KMS-11 (cell line): ENCODE results near the gene DPP7.

Experiments
- H2AFZ ChIP-seq: fragments of 200-600 bp; sonication (generic); 2 replicates; pipeline ENCODE4 v1.6.1; 2016; ENCODE audit warnings: antibody characterized with exemption, mixed run types, low read depth
- H3K27ac ChIP-seq: fragments of 200-600 bp; sonication (generic); 2 replicates; pipeline ENCODE4 v1.6.1; 2016; ENCODE audit warnings: mild to moderate bottlenecking, mixed run types
- H3K27me3 ChIP-seq: fragments of 200-600 bp; sonication (generic); 2 replicates; pipeline ENCODE4 v1.6.1; 2017; ENCODE audit warnings: mild to moderate bottlenecking, low read depth, mixed run types, moderate library complexity; ENCODE audit not compliant: insufficient read depth
- H3K36me3 ChIP-seq: fragments of 200-600 bp; sonication (generic); 2 replicates; pipeline ENCODE4 v1.6.1; 2017; ENCODE audit warnings: mild to moderate bottlenecking, mixed run types; ENCODE audit not compliant: insufficient read depth
- H3K4me1 ChIP-seq: fragments of 200-600 bp; sonication (generic); 2 replicates; pipeline ENCODE4 v1.6.1; 2016; ENCODE audit warnings: mild to moderate bottlenecking, low read depth, mixed run types; ENCODE audit not compliant: poor library complexity, severe bottlenecking
- H3K4me2 ChIP-seq: fragments of 200-600 bp; sonication (generic); 2 replicates; pipeline ENCODE4 v1.7.0; 2016; ENCODE audit warnings: mild to moderate bottlenecking, mixed run types
- H3K4me3 ChIP-seq: fragments of 200-600 bp; sonication (generic); IDR thresholded peaks from 2 replicates; pipeline ENCODE4 v1.6.1; 2017; ENCODE audit warnings: low read depth, low read length, mixed read lengths; ENCODE audit not compliant: insufficient read depth
- H3K79me2 ChIP-seq: fragments of 200-600 bp; sonication (generic); 2 replicates; pipeline ENCODE4 v1.6.1; 2016; ENCODE audit warnings: low read depth, mixed run types; ENCODE audit not compliant: insufficient read depth
- H3K9ac ChIP-seq: fragments of 200-600 bp; sonication (generic); 2 replicates; pipeline ENCODE4 v1.6.1; 2016; ENCODE audit warnings: mild to moderate bottlenecking, mixed run types
- H4K20me1 ChIP-seq: fragments of 200-600 bp; sonication (generic); 2 replicates; pipeline ENCODE4 v1.6.1; 2016; ENCODE audit warnings: mild to moderate bottlenecking, mixed run types; ENCODE audit not compliant: insufficient read depth
- TF ChIP-seq, protein P1 (sequence below): fragments of 200-600 bp; sonication (generic); conservative IDR thresholded peaks from 2 replicates; pipeline ENCODE4 v1.6.1; 2017; ENCODE audit warnings: low read depth, mild to moderate bottlenecking, antibody characterized with exemption, low read length, moderate library complexity, mixed read lengths

Gene DPP7

GRCh38 chr9:137161558-137162486, 47.3 kb upstream of the DPP7 start:
- Histone ChIP-seq H3K27ac (no peak overlapping the region), H2AFZ (no peak overlapping the region), H3K9ac (no peak overlapping the region), H3K4me1 (peaks cover 47% of the 10 kb centered on the region), H3K4me2 (no peak overlapping the region), H3K27me3 (peaks cover 38% of the 10 kb centered on the region), H3K79me2 (no peaks in the 10 kb centered on the region), H3K4me3 (no peak overlapping the region), H4K20me1 (no peaks in the 10 kb centered on the region), H3K36me3 (no peaks in the 10 kb centered on the region)
- TF ChIP-seq, protein P1, sequence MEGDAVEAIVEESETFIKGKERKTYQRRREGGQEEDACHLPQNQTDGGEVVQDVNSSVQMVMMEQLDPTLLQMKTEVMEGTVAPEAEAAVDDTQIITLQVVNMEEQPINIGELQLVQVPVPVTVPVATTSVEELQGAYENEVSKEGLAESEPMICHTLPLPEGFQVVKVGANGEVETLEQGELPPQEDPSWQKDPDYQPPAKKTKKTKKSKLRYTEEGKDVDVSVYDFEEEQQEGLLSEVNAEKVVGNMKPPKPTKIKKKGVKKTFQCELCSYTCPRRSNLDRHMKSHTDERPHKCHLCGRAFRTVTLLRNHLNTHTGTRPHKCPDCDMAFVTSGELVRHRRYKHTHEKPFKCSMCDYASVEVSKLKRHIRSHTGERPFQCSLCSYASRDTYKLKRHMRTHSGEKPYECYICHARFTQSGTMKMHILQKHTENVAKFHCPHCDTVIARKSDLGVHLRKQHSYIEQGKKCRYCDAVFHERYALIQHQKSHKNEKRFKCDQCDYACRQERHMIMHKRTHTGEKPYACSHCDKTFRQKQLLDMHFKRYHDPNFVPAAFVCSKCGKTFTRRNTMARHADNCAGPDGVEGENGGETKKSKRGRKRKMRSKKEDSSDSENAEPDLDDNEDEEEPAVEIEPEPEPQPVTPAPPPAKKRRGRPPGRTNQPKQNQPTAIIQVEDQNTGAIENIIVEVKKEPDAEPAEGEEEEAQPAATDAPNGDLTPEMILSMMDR = no peak

- Histone ChIP-seq H3K4me3 (no peak overlapping the region), H3K27ac (no peak overlapping the region), H2AFZ (no peak overlapping the region), H3K9ac (no peak overlapping the region), H3K4me2 (no peak overlapping the region), H3K27me3 (peaks cover 29% of the 10 kb centered on the region), H3K36me3 (no peaks in the 10 kb centered on the region), H3K4me1 (peaks cover 40% of the 10 kb centered on the region), H4K20me1 (no peaks in the 10 kb centered on the region), H3K79me2 (no peaks in the 10 kb centered on the region)
- TF ChIP-seq, protein P1 = no peak
These were observed 46.4 kb upstream of the DPP7 start for GRCh38 chr9:137160716-137161557.

GRCh38 chr9:137160054-137160425, 45.5 kb upstream of the DPP7 start:
- Histone ChIP-seq H4K20me1 (no peaks in the 10 kb centered on the region), H3K9ac (no peak overlapping the region), H3K79me2 (no peaks in the 10 kb centered on the region), H2AFZ (no peak overlapping the region), H3K4me2 (peak overlapping the region; percentile 63; the same call in 1 of the 2 replicates), H3K27ac (no peak overlapping the region), H3K27me3 (peaks cover 20% of the 10 kb centered on the region), H3K36me3 (no peaks in the 10 kb centered on the region), H3K4me3 (no peak overlapping the region), H3K4me1 (peaks cover 40% of the 10 kb centered on the region)
- TF ChIP-seq, protein P1 = no peak

DNA sequence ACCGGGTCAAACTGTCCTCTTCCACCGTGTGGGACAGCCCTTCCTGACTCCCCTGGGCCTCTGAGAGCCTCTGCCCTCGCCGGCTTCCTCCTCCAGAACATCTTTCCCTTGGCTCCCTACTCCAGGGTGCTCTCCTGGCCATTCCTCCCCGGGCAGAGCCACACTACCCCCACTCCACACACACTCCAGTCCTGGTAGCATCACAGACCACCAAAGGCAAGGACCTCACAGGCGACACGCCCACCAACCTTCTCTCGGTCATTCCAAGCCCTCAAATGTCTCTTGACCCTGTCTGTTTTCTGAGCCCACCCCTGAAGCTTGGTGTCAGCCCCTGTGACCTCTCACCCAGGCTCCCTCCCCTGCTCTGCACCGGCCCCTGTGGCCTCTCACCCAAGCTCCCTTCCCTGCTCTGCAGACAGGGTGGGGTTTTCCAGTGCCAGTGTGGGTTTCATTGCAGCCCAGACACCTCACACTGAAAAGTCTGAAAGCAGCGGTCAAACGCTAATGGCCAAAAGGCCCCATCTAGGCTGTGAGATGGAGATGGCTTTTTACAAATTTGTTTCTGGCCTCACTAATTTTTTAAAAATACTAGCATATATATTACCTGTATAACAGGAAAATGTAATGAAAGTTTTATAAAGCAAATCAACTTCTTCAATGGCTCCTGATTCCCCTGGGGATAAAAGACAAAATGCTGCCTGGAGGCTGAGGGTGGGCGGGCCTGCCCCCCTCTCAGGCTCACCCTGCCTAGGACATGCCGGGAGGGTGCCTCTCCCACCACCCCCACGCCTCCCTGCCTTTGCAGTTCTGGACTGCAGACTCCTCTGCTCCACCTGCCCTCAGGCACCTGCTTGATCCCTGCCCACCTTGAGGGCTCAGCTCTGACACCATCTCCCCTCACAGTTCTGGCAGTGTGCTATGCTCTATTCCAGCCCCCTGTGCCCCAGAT, 44.8 kb upstream of the DPP7 start:
- Histone ChIP-seq H4K20me1 (no peaks in the 10 kb centered on the region), H3K79me2 (no peaks in the 10 kb centered on the region), H3K36me3 (no peaks in the 10 kb centered on the region), H3K4me2 (peak overlapping the region; percentile 63), H3K27me3 (peaks cover 13% of the 10 kb centered on the region; the same call in 1 of the 2 replicates), H3K27ac (no peak overlapping the region), H3K4me1 (peaks cover 40% of the 10 kb centered on the region), H3K4me3 (no peak overlapping the region), H2AFZ (peak overlapping the region; percentile 44; the same call in 1 of the 2 replicates), H3K9ac (no peak overlapping the region)
- TF ChIP-seq, protein P1 = no peak
